ENCODE data around the gene CARMIL1. TPM values are rescaled to one million over a fixed set of nuclear protein-coding genes. Genes with fewer than 3 reads are reported as not detected.
A peak's percentile ranks its signal among the peaks of the same experiment; 100 is the strongest.

The CARMIL1 gene
- total and polyA plus RNA-seq, 11 donors = 2.4 to 9.1 (median 5.3) TPM

- intact Hi-C loops (cut with DNase I) = no loop called here
- DNase-seq (no peak), ATAC-seq (no peak)
- Histone ChIP-seq H3K4me3 (no peak overlapping the region), H3K4me1 (no peaks in the 10 kb centered on the region), H3K27me3 (no peaks in the 10 kb centered on the region), H3K9me3 (peaks cover 0 to 11% (median 0%) of the 10 kb centered on the region in 12 donors), H3K27ac (no peak overlapping the region), H3K36me3 (peaks cover 0 to 32% (median 0%) of the 10 kb centered on the region in 9 donors)
- WGBS, 4 donors = 66 to 86% (median 80%) methylated on average over 4 of the region's 4 CpGs
- TF ChIP-seq CTCF (IDR thresholded peaks at IDR 0.05) (no peak), POLR2A (IDR thresholded peaks at IDR 0.05) (no peak)
Measured at GRCh38 chr6:25536781-25537180, 257.6 kb downstream of the CARMIL1 start.

GRCh38 chr6:25537349-25538018, 258.3 kb downstream of the CARMIL1 start:
- peak overlapping the region in 2 of 12 donors; percentile 13 to 17 for H3K4me3 ChIP-seq
- H3K9me3 ChIP-seq = peaks cover 0 to 11% (median 0%) of the 10 kb centered on the region in 12 donors
- H3K27me3 ChIP-seq = no peaks in the 10 kb centered on the region
- 68 to 80% (median 74%) methylated on average over 8 of the region's 8 CpGs for WGBS, 4 donors
- TF ChIP-seq POLR2A (IDR thresholded peaks at IDR 0.05) = no peak
- no peak for TF ChIP-seq CTCF (IDR thresholded peaks at IDR 0.05)
- H3K27ac ChIP-seq = no peak overlapping the region
- ATAC-seq (no peak), DNase-seq (no peak)
- peaks cover 0 to 3% (median 0%) of the 10 kb centered on the region in 12 donors for H3K4me1 ChIP-seq
- peaks cover 0 to 28% (median 0%) of the 10 kb centered on the region in 9 donors for H3K36me3 ChIP-seq
- intact Hi-C loops (cut with DNase I) = no loop called here

GRCh38 chr6:25541228-25541627, 262.1 kb downstream of the CARMIL1 start:
- Histone ChIP-seq H3K36me3 (peaks cover 0 to 21% (median 0%) of the 10 kb centered on the region in 9 donors), H3K27me3 (no peaks in the 10 kb centered on the region), H3K4me1 (peaks cover 0 to 6% (median 0%) of the 10 kb centered on the region in 12 donors), H3K27ac (no peak overlapping the region), H3K9me3 (peaks cover 0 to 11% (median 0%) of the 10 kb centered on the region in 12 donors), H3K4me3 (no peak overlapping the region)
- intact Hi-C loops (cut with DNase I) = no loop called here
- TF ChIP-seq POLR2A (IDR thresholded peaks at IDR 0.05) (no peak), CTCF (IDR thresholded peaks at IDR 0.05) (no peak)
- ATAC-seq (no peak), DNase-seq (no peak)
- WGBS, 4 donors = 95 to 100% (median 97%) methylated on average over 1 of the region's 1 CpG

- no peak overlapping the region for H3K4me3 ChIP-seq
- peaks cover 0 to 18% (median 0%) of the 10 kb centered on the region in 9 donors for H3K36me3 ChIP-seq
- intact Hi-C loops (cut with DNase I) = no loop called here
- H3K4me1 ChIP-seq = peaks cover 0 to 6% (median 0%) of the 10 kb centered on the region in 12 donors
- H3K9me3 ChIP-seq = peaks cover 0 to 11% (median 0%) of the 10 kb centered on the region in 12 donors
- TF ChIP-seq POLR2A (IDR thresholded peaks at IDR 0.05) = no peak
- H3K27me3 ChIP-seq = no peaks in the 10 kb centered on the region
- 44 to 58% (median 51%) methylated on average over 1 of the region's 1 CpG for WGBS, 4 donors
- no peak for DNase-seq
- ATAC-seq = peak in 1 of 4 donors; percentile 9
- peak overlapping the region in 2 of 12 donors; percentile 24 to 41 for H3K27ac ChIP-seq
Measured at GRCh38 chr6:25542984-25543910, 264.1 kb downstream of the CARMIL1 start.

Data from heart left ventricle (tissue), 16 donors.